K562 (cell line): ENCODE data around the gene PRKCB.

Experiments
- CBX5 ChIP-seq: IDR thresholded peaks from 2 replicates; pipeline ENCODE4 v1.6.1; 2014; ENCODE audit warnings: low read depth, borderline replicate concordance
- CTCF ChIP-seq, 3 experiments: IDR thresholded peaks in 2 of 3; conservative IDR thresholded peaks in 1 of 3; 2 replicates each; pipeline ENCODE4 v1.5.1; 2011 to 2012; ENCODE audit warnings: low read length in 3 of 3, mild to moderate bottlenecking in 3 of 3, control low read depth in 2 of 3, improper control_type of control experiment in 1 of 3, inconsistent platforms in 1 of 3, low read depth in 1 of 3, mixed read lengths in 1 of 3, moderate library complexity in 1 of 3; ENCODE audit not compliant: insufficient read depth in 2 of 3
- MXI1 ChIP-seq: IDR thresholded peaks from 2 replicates; pipeline ENCODE4 v1.6.1; 2011; ENCODE audit warnings: low read depth, mild to moderate bottlenecking, improper control_type of control experiment, low read length
- NCOR1 ChIP-seq: fragments of 450-650 bp; IDR thresholded peaks from 2 replicates; pipeline ENCODE4 v1.6.1; 2016; ENCODE audit warnings: mild to moderate bottlenecking, moderate library complexity
- PHB ChIP-seq: fragments of 250-450 bp; sonication (Bioruptor Pico); IDR thresholded peaks from 2 replicates; pipeline ENCODE4 v1.5.0; 2021
- TCF7L2 ChIP-seq: fragments of 150-350 bp; IDR thresholded peaks from 2 replicates; pipeline ENCODE4 v1.6.1; 2016; ENCODE audit warnings: low read depth, mild to moderate bottlenecking, low read length, moderate library complexity
- ZNF398 ChIP-seq: fragments of 250-450 bp; sonication (Bioruptor Pico); IDR thresholded peaks from 2 replicates; pipeline ENCODE4 v1.8.0; 2021; ENCODE audit warnings: moderate library complexity, mild to moderate bottlenecking, inconsistent platforms
- ZZZ3 ChIP-seq: fragments of 450-650 bp; IDR thresholded peaks from 2 replicates; pipeline ENCODE4 v1.6.1; 2016; ENCODE audit warnings: antibody characterized with exemption, mild to moderate bottlenecking, moderate library complexity

- no peak for TF ChIP-seq ZNF398 (CRISPR knock-in tag)
- TF ChIP-seq PHB: no peak
- TF ChIP-seq NCOR1: no peak
- no peak for TF ChIP-seq CTCF (IDR thresholded peaks at IDR 0.05 in 2 of 3, conservative IDR thresholded peaks at IDR 0.05 in 1 of 3; ENCODE audit: insufficient read depth in 2 of 3, low read depth in 1 of 3, low read length in 3 of 3)
- no peak for TF ChIP-seq CBX5
- no peak for TF ChIP-seq TCF7L2
- TF ChIP-seq MXI1: no peak
- no peak for TF ChIP-seq ZZZ3
Observed at GRCh38 chr16:24165273-24165672, 329.5 kb downstream of the PRKCB start.
